H7 (cell line): Measurements from ENCODE around the gene CCDC182. TPM values are rescaled to one million over a fixed set of nuclear protein-coding genes. Genes with fewer than 3 reads are reported as not detected.

ENCODE experiments used
- DNase-seq: peaks from one replicate; pipeline ENCODE4 v3.0.0; 2012
- H3K27me3 ChIP-seq: 2 replicates; pipeline ENCODE4 v1.6.0; 2011; ENCODE audit warnings: mild to moderate bottlenecking, low read length; ENCODE audit not compliant: control insufficient read depth, insufficient read depth
- H3K36me3 ChIP-seq: replicated peaks from 2 replicates; pipeline ENCODE4 v1.5.1; 2011; ENCODE audit warnings: low read length; ENCODE audit not compliant: control insufficient read depth, insufficient read depth
- H3K4me3 ChIP-seq: 2 replicates; pipeline ENCODE4 v1.5.1; 2011; ENCODE audit warnings: low read depth, mild to moderate bottlenecking, control low read depth, low read length, moderate library complexity; ENCODE audit not compliant: insufficient read depth
- total RNA-seq: library from RNA; depleted of rRNA; stranded (reverse); fragments of >200 nt; shearing (Covaris generic); gene quantifications from 2 replicates; pipeline ENCODE4 v1.2.3, GENCODE V29; 2014

CCDC182 gene
- total RNA-seq, 1 experiment from 2014 or later = not detected

DNA sequence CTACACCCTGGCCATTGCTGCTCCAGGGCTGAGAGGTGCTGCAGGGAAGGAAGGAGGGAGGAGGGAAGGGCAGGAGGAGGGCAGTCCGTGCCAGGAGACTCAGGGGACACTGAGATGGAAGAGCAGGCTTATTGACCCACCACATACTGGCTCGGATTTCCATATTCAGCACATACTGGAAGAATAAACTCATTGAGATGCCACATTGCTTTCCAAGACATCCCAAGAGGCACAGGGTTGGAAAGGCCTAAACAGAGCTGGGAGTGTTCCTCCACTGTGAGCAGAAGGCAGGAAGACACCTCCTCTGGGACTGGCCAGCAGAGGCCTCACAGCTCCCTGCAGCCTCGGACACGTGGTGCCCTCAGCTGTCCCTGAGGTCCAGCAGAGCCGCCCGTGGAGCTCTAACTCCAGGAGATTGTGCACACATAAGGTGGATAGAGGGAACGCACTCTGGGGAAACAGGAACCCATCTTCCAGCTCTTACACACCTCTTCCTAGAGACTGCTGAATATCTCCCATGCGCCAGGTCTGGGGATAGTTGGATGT, 17.4 kb downstream of the CCDC182 start:
- no peaks in the 10 kb centered on the region for H3K27me3 ChIP-seq
- H3K4me3 ChIP-seq = no peak overlapping the region
- no peak for DNase-seq
- H3K36me3 ChIP-seq = no peaks in the 10 kb centered on the region

GRCh38 chr17:57726838-57727237, 18.3 kb downstream of the CCDC182 start:
- H3K27me3 ChIP-seq = no peaks in the 10 kb centered on the region
- H3K4me3 ChIP-seq = no peak overlapping the region
- DNase-seq = no peak
- H3K36me3 ChIP-seq = no peaks in the 10 kb centered on the region

GRCh38 chr17:57726213-57726790, 18.8 kb downstream of the CCDC182 start:
- Histone ChIP-seq H3K4me3 (no peak overlapping the region), H3K36me3 (no peaks in the 10 kb centered on the region), H3K27me3 (no peaks in the 10 kb centered on the region)
- DNase-seq = no peak

- H3K36me3 ChIP-seq = no peaks in the 10 kb centered on the region
- H3K27me3 ChIP-seq = no peaks in the 10 kb centered on the region
- DNase-seq = no peak
Observed at GRCh38 chr17:57724729-57725125, 20.4 kb downstream of the CCDC182 start.

GRCh38 chr17:57724026-57724728, 20.9 kb downstream of the CCDC182 start:
- DNase-seq = peak; percentile 55
- H3K27me3 ChIP-seq = no peaks in the 10 kb centered on the region
- no peak overlapping the region for H3K4me3 ChIP-seq
- no peaks in the 10 kb centered on the region for H3K36me3 ChIP-seq

More at GRCh38 chr17:57724729-57725125, 20.4 kb downstream of the CCDC182 start:
- H3K4me3 ChIP-seq = no peak overlapping the region

DNA sequence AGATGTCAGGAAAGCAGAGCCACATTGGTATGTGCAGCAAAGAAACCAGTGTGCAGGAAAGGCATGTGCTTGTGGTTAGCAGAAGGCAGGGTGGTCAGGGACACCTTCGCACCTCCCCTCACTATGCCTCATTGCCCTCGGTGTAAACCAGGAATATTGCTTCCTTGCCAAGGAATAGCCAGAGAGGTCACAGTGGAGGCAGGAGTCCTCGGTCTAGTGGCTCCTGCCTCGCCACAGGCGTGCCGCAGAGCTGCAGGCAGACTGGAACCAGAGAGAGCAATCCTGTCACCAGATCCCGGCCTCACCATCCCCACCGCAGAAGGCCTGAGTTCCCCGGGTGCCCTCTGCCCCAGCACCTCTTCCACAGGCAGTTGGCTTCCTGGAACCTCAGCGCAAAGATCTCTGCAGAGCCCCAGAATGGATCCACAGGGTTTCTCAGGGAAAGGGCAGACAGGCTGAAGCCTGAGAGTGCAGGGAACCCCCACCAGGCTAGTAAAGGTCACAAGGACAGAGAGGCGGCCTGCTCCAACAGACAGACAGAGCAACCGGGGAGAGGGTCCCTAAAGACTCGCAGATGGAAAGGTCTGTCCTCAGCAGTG, 21.6 kb downstream of the CCDC182 start:
- no peak overlapping the region for H3K4me3 ChIP-seq
- DNase-seq = peak; percentile 49
- no peaks in the 10 kb centered on the region for H3K27me3 ChIP-seq
- H3K36me3 ChIP-seq = no peaks in the 10 kb centered on the region

DNA sequence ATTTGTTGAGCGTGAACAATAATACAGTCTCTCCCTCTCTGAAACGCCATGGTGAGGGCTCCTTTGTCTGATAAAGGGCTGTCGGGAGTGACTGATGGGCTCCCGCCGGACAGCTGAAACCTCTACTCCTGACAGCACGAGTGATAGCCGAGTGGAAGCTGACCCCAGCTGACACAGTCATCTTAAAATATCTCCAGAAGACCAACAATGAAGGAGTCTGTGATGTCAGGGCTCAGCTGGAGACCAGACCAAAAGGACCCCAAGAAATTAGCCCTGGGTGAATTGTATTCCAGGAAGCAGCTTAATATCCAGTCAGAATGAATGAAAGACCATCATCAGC, 22.4 kb downstream of the CCDC182 start:
- no peak for DNase-seq
- H3K27me3 ChIP-seq = no peaks in the 10 kb centered on the region
- no peak overlapping the region for H3K4me3 ChIP-seq
- no peaks in the 10 kb centered on the region for H3K36me3 ChIP-seq

GRCh38 chr17:57721967-57722703, 23.0 kb downstream of the CCDC182 start:
- DNase-seq = no peak
- Histone ChIP-seq H3K36me3 (no peaks in the 10 kb centered on the region), H3K27me3 (no peaks in the 10 kb centered on the region), H3K4me3 (no peak overlapping the region)

DNA sequence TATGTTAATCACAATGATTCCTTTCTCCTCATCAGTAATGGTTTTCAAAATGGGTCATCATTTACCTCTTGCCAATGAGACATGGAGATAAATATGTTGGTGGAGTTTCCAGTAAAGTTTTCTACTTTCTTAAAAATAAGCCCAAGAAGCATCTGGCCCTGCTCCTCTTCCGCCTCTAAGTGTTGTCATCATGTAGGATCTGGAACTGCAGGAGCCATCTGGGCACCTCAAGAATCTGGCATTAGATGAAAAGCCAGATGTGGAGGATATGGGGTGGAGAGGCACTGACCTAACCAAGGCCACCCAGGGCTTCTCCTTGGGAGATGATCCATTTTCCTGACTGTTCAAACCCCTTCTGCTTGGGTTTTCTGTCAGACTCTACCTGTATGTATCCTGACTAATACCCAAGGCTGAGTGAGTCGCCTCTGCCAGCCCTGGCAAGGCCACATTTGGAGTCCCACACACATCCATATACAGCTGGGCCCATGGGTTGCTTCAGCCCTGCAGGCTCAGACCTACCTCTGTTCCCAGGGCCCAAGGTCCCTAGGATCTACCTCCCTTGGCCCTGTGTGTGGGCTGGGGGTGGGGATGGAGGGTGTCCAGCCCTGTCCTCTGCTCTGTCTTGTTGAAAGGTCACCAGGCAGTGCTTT, 24.6 kb downstream of the CCDC182 start:
- DNase-seq = no peak
- H3K27me3 ChIP-seq = no peaks in the 10 kb centered on the region
- no peaks in the 10 kb centered on the region for H3K36me3 ChIP-seq
- no peak overlapping the region for H3K4me3 ChIP-seq

- Histone ChIP-seq H3K36me3 (no peaks in the 10 kb centered on the region), H3K27me3 (no peaks in the 10 kb centered on the region), H3K4me3 (no peak overlapping the region)
- DNase-seq = no peak
Observed at GRCh38 chr17:57718878-57719277, 26.2 kb downstream of the CCDC182 start.

DNA sequence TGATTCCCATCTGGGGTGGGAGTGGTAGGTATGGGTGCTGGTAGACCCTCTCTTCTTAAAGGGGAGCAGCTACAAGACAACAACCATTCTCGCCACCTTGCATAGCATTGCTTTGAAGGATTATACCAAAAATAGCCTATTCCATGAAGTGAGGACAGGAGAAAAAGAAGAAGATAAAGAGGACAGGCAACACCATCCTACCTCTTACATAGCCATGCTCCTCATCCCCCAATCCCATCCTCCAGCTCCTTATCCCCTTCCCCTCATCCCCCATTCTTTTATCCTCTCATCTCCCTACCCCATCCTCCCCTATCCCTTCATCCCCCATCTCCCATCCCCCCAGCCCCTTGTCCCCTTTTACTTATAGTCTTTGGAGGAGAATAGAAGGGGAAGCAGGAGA, 29.1 kb downstream of the CCDC182 start:
- H3K27me3 ChIP-seq = no peaks in the 10 kb centered on the region
- no peak for DNase-seq
- H3K36me3 ChIP-seq = no peaks in the 10 kb centered on the region
- no peak overlapping the region for H3K4me3 ChIP-seq

DNA sequence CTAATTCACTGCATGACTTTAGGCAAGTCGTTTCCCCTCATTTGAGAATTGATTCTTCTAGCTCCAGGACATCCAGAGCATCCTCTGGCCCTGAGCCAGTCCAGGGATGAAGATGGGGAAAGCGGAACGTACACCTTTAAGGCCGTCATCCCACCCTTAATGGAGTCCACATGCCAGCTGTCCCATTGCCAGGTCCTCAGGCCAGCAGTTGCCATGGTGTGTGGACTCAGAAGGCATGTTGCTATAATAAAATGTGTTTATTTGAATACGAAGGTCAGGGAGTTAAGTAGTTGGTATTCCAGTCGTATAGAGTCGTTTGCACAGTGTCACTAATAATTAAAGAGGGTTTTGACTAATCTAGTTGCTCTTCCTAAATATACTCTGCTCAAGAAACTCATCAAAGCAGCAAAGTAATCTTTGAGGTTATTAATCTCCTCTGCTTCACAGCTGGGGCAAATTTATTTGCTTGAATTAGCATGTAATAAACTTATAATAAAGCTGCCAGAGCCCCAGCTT, 30.4 kb downstream of the CCDC182 start:
- Histone ChIP-seq H3K36me3 (no peaks in the 10 kb centered on the region), H3K4me3 (no peak overlapping the region), H3K27me3 (no peaks in the 10 kb centered on the region)
- DNase-seq = no peak

DNA sequence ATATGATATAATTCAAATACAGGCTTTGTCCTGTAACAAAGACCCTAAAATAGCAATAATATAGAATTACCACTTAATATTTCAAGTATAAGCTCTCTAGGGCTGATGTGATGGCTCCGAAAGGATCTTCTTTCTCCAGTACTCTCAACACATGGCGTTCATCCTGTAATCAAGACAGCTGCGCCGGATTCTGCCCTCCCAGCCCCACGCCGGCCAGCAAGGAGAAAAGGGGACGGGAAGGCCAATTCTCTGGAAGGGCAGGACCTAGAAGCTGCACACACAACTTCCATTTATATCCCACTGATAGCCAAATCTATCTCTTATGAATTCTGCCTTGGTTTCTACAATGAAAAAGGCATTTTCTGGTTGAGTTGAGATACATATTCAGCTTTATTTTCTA, 32.0 kb downstream of the CCDC182 start:
- DNase-seq = no peak
- Histone ChIP-seq H3K4me3 (no peak overlapping the region), H3K27me3 (no peaks in the 10 kb centered on the region), H3K36me3 (no peaks in the 10 kb centered on the region)

GRCh38 chr17:57708410-57708809, 36.7 kb downstream of the CCDC182 start:
- H3K4me3 ChIP-seq = peak overlapping the region; percentile 18
- no peaks in the 10 kb centered on the region; the same call in 1 of the 2 replicates for H3K27me3 ChIP-seq
- DNase-seq = no peak
- no peaks in the 10 kb centered on the region for H3K36me3 ChIP-seq
